HG02610 (cell line): Measurements from ENCODE around the gene GSN.

ENCODE experiments used
- ATAC-seq: cut with Tn5 transposase; IDR thresholded peaks from one replicate; pipeline ENCODE4 v1.9.1; 2021; ENCODE audit warnings: mild to moderate bottlenecking, moderate library complexity; ENCODE audit not compliant: unreplicated experiment

GSN gene

GRCh38 chr9:121348221-121348620, 80.3 kb downstream of the GSN start:
- no peak for ATAC-seq

DNA sequence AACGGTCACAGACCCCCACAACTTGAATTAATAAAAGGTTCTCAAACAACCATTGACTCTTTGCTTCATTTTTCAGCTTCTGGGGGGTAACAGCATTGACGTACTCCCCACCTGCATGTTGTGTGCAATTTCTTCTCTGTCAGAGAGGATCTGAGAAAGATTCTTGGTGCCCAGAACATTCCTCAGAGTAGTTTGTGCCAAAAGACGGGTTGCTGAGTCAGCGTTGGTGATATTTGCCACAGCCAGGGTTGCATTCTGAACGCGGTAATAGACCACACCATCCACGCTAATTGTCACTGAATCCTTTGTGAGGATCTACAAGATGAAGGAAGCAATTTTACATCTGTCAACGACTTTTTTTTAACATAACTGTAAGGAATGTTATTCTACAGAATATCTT, 81.0 kb downstream of the GSN start:
- ATAC-seq: no peak

- ATAC-seq: no peak
These were observed 82.1 kb downstream of the GSN start for GRCh38 chr9:121350036-121350435.

GRCh38 chr9:121350993-121351561, 83.1 kb downstream of the GSN start:
- no peak for ATAC-seq

GRCh38 chr9:121353241-121354061, 85.5 kb downstream of the GSN start:
- peak; percentile 98 for ATAC-seq

DNA sequence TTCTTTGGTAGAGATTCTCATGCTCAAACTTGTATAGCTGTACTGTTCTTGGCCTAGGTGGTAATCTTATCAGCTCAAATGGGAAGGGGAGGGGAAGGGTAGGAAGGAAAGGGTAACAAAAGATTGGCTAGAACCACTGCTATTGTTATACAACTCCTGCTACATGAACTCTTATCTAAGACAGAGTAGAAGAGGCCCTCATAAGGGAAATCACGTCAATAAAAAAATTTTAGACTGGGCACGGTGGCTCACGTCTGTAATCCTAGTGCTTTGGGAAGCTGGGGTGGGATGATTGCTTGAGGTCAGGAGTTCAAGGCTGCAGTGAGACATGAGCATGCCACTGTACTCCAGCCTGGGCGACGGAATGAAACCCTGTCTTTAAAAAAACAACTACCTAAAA, 86.2 kb downstream of the GSN start:
- ATAC-seq: peak; percentile 5

GRCh38 chr9:121354762-121355161, 86.8 kb downstream of the GSN start:
- ATAC-seq: no peak

GRCh38 chr9:121357011-121357410, 89.0 kb downstream of the GSN start:
- ATAC-seq: no peak

GRCh38 chr9:121358751-121359150, 90.8 kb downstream of the GSN start:
- ATAC-seq: peak; percentile 63

DNA sequence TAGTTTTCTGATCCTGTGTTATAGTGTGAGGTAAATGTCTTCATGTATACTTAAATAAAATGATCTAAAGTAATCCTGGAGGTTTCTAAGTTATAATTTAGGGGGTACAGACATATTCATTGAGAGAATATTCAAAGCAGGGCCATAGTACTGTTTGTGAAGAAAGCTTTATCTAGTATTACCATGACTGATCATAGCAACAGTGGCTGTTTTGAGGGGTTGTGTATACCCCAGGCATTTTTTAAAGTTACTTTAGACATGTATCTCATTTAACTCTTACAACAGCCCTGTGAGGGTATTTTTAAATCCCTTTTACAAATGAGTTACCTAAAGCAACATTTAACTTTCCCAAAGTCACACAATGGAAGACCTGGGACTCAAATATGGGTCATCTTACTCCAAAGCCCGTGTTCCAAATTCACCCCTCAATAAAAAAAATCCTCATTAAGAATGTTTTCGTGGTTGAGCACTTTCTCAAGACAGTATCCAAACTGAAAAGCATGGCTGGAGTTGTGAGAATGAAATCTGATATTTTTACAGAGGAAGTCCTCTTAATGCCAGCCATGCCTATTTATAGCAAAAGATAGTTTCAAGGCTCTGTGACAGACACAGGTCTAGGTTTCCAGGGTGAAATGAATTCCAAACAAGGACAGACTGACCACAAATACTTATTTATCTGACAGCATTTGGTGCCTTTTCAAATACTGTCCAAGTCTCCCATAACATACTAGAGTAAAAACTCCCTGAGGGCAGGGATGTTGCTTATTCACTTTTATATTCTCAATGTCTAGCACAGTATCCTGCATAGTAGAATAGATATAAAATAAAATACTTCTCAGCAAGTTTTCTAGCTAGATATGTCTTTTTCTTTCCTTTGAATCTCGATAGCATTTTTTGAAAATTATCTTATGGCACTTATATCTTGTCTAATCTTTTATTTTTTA, 91.7 kb downstream of the GSN start:
- peak; percentile 30 for ATAC-seq

- ATAC-seq: no peak
These were observed 92.8 kb downstream of the GSN start for GRCh38 chr9:121360601-121361374.

DNA sequence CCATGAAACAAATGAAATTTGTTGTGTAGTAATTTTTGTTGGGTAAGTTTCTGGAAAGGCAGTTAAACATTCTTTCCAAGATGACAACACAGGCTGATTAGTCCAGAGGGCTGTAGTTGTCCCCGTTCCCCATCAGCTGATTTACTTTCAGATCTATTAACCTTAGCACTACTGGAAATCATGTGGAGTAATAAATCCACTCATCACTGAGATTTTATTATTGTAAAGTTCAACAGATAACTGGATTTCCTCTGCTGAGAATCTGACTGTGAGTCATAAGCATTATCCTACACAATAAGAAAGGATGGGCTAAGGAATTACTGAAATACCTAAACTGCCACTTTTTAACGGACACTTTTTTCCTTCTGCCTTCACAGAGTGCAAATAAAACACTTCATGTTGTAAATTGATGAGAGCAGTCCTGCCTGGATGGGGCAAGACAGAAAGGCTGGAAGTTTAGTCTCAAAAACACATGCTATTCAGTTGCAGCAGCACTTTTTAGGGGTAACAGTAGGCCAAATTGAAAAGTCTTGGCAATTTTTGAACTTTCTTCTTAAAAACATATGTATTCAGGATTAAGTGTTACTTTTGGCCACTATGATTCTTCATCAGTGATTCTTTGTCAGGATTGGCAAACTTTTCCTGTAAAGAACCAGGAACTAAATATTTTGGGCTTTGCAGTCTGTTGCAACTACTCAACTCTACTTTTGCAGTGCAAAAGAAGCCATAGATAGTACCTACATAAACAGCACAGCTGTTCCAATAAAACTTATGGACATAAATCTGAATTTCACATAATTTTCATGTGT, 95.1 kb downstream of the GSN start:
- no peak for ATAC-seq

GRCh38 chr9:121363622-121363961, 95.6 kb downstream of the GSN start:
- ATAC-seq: no peak

GRCh38 chr9:121364077-121364476, 96.1 kb downstream of the GSN start:
- no peak for ATAC-seq

DNA sequence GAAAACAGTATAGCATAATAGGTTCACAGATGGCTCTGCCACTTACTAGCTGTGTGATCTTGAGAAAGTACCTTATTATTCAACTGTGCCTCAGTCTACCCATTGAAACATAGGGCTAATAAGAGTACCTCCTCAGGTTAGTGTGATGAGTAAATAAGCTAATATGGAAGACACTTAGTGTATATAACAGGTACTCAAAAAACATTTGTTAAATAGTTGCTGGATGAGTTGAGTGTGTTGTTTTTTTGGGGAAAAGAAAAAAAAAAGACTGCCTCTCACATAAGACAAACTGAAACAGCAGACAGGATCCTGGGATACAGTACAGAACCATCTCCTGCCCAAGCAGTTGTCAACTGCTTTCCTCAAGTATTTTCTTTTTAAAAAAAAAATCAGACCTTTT, 96.9 kb downstream of the GSN start:
- no peak for ATAC-seq

GRCh38 chr9:121365564-121365963, 97.6 kb downstream of the GSN start:
- ATAC-seq: no peak

DNA sequence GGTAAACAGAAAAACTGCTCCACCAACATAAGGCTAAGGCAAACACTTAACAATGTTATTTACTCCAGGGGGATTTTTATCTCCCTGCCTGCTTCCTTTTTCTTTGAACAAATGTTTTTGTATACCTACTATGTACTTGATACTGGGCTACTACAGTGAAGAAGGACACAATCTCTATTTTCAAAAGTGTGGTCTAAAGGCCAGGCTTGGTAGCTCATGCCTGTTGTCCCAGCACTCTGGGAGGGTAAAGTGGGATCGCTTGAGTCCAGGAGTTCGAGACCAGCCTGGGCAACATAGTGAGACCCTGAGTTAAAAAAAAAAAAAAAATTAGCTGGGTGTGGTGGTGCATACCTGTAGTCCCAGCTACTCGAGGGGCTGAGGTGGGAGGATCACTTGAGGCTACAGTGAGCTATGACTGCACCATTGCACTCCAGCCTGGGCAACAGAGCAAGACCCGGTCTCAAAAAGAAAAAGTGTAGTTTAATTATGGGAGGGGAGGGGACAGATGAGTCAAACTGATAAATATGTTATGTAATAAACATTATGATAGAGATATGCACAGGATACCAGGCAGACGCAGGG, 98.7 kb downstream of the GSN start:
- ATAC-seq: no peak

GRCh38 chr9:121367306-121368137, 99.6 kb downstream of the GSN start:
- ATAC-seq: no peak

GRCh38 chr9:121368138-121368522, 100.2 kb downstream of the GSN start:
- no peak for ATAC-seq
